HEK293 (cell line): Measurements from ENCODE around the gene PRSS58.

Source experiments
- CTCF ChIA-PET: fragments of 350-600 bp; formaldehyde crosslinking; extraction: SDS; loops from one replicate; lab custom pipeline; 2021; ENCODE audit warnings: antibody characterized with exemption; lab: Yijun Ruan, JAX
- POLR2A ChIA-PET: fragments of 300-600 bp; formaldehyde crosslinking; extraction: SDS; loops from one replicate; lab custom pipeline; 2020; ENCODE audit warnings: antibody characterized with exemption, inconsistent platforms; lab: Yijun Ruan, JAX
- H3K27ac ChIP-seq: fragments of 200-500 bp; sonication (Bioruptor generic); 2 replicates; pipeline ENCODE4 v1.5.1; 2014; ENCODE audit warnings: low read depth, low read length, control low read depth, inconsistent platforms; ENCODE audit errors: extremely low read depth
- H3K36me3 ChIP-seq, 2 experiments: fragments of 200-500 bp in 1 of 2; sonication (Bioruptor generic) in 1 of 2; 1 replicate in 1 of 2; 2 replicates in 1 of 2; pipeline ENCODE4 v1.5.1; 2014 to 2017; ENCODE audit warnings: inconsistent platforms in 2 of 2, low read length in 2 of 2; ENCODE audit not compliant: control insufficient read depth in 2 of 2, insufficient read depth in 1 of 2
- H3K4me1 ChIP-seq: fragments of 200-500 bp; sonication (Bioruptor generic); 2 replicates; pipeline ENCODE4 v1.5.1; 2014; ENCODE audit warnings: mild to moderate bottlenecking, low read length, inconsistent platforms; ENCODE audit not compliant: control insufficient read depth, insufficient read depth
- H3K4me3 ChIP-seq: 2 replicates; pipeline ENCODE4 v1.5.1; 2011; ENCODE audit warnings: low read depth, mild to moderate bottlenecking, control low read depth, low read length, moderate library complexity
- H3K9me3 ChIP-seq: fragments of 200-500 bp; sonication (Bioruptor generic); 2 replicates; pipeline ENCODE4 v1.5.1; 2014; ENCODE audit warnings: low read depth, low read length, inconsistent platforms; ENCODE audit not compliant: control insufficient read depth, insufficient read depth
- KLF8 ChIP-seq: fragments of 450-650 bp; formaldehyde crosslinking; IDR thresholded peaks from 2 replicates; pipeline ENCODE4 v1.5.1; 2016; ENCODE audit warnings: missing biosample characterization, missing genetic modification characterization
- SALL2 ChIP-seq: fragments of 450-650 bp; formaldehyde crosslinking; IDR thresholded peaks from 2 replicates; pipeline ENCODE4 v1.5.0; 2017; ENCODE audit warnings: missing biosample characterization, mild to moderate bottlenecking, missing genetic modification characterization, borderline replicate concordance
- SCRT2 ChIP-seq: fragments of 450-650 bp; formaldehyde crosslinking; IDR thresholded peaks from 2 replicates; pipeline ENCODE4 v1.5.1; 2016; ENCODE audit warnings: missing biosample characterization, missing genetic modification characterization
- SP7 ChIP-seq: fragments of 450-650 bp; formaldehyde crosslinking; IDR thresholded peaks from 2 replicates; pipeline ENCODE4 v1.5.1; 2016; ENCODE audit warnings: missing biosample characterization, missing genetic modification characterization
- ZNF114 ChIP-seq: fragments of 450-650 bp; formaldehyde crosslinking; IDR thresholded peaks from 2 replicates; pipeline ENCODE4 v1.5.0; 2017; ENCODE audit warnings: missing biosample characterization, missing genetic modification characterization
- ZNF121 ChIP-seq: fragments of 450-650 bp; formaldehyde crosslinking; IDR thresholded peaks from 2 replicates; pipeline ENCODE4 v1.5.1; 2016; ENCODE audit warnings: missing biosample characterization, missing genetic modification characterization
- ZNF140 ChIP-seq: fragments of 450-650 bp; formaldehyde crosslinking; IDR thresholded peaks from 2 replicates; pipeline ENCODE4 v1.5.1; 2016; ENCODE audit warnings: missing biosample characterization, missing genetic modification characterization
- ZNF202 ChIP-seq: fragments of 450-650 bp; formaldehyde crosslinking; IDR thresholded peaks from 2 replicates; pipeline ENCODE4 v1.5.1; 2016; ENCODE audit warnings: missing biosample characterization, missing genetic modification characterization, borderline replicate concordance
- ZNF223 ChIP-seq: fragments of 450-650 bp; formaldehyde crosslinking; IDR thresholded peaks from 2 replicates; pipeline ENCODE4 v1.5.1; 2016; ENCODE audit warnings: missing biosample characterization, missing genetic modification characterization
- ZNF248 ChIP-seq: fragments of 450-650 bp; formaldehyde crosslinking; IDR thresholded peaks from 2 replicates; pipeline ENCODE4 v1.5.1; 2017; ENCODE audit warnings: missing biosample characterization, missing genetic modification characterization
- ZNF555 ChIP-seq: fragments of 450-650 bp; formaldehyde crosslinking; conservative IDR thresholded peaks from 2 replicates; pipeline ENCODE4 v1.5.1; 2017; ENCODE audit warnings: missing biosample characterization, mild to moderate bottlenecking, missing genetic modification characterization, inconsistent platforms
- ZNF624 ChIP-seq: fragments of 450-650 bp; formaldehyde crosslinking; IDR thresholded peaks from 2 replicates; pipeline ENCODE4 v1.5.1; 2017; ENCODE audit warnings: missing biosample characterization, missing genetic modification characterization
- ZXDB ChIP-seq: fragments of 450-650 bp; formaldehyde crosslinking; IDR thresholded peaks from 2 replicates; pipeline ENCODE4 v1.5.1; 2016; ENCODE audit warnings: missing biosample characterization, missing genetic modification characterization
- TF ChIP-seq, protein P1 (sequence below): fragments of 450-650 bp; formaldehyde crosslinking; IDR thresholded peaks from 2 replicates; pipeline ENCODE4 v1.5.1; 2016; ENCODE audit warnings: missing biosample characterization, missing genetic modification characterization
- TF ChIP-seq, protein P2 (sequence below): fragments of 450-650 bp; formaldehyde crosslinking; IDR thresholded peaks from 2 replicates; pipeline ENCODE4 v1.5.1; 2016; ENCODE audit warnings: missing biosample characterization, missing genetic modification characterization
- TF ChIP-seq, protein P3 (sequence below): fragments of 450-650 bp; formaldehyde crosslinking; IDR thresholded peaks from 2 replicates; pipeline ENCODE4 v1.5.1; 2016; ENCODE audit warnings: missing biosample characterization, missing genetic modification characterization, low read depth
- TF ChIP-seq, protein P4 (sequence below): fragments of 450-650 bp; formaldehyde crosslinking; IDR thresholded peaks from 2 replicates; pipeline ENCODE4 v1.5.1; 2016; ENCODE audit warnings: missing biosample characterization, missing genetic modification characterization

Gene PRSS58

GRCh38 chr7:142299237-142299781, 41.5 kb upstream of the PRSS58 start (continued):
- no peak for TF ChIP-seq SALL2 (tag by site-specific recombination)
- no peak for TF ChIP-seq ZNF248 (tag by site-specific recombination)
- TF ChIP-seq, protein P1, sequence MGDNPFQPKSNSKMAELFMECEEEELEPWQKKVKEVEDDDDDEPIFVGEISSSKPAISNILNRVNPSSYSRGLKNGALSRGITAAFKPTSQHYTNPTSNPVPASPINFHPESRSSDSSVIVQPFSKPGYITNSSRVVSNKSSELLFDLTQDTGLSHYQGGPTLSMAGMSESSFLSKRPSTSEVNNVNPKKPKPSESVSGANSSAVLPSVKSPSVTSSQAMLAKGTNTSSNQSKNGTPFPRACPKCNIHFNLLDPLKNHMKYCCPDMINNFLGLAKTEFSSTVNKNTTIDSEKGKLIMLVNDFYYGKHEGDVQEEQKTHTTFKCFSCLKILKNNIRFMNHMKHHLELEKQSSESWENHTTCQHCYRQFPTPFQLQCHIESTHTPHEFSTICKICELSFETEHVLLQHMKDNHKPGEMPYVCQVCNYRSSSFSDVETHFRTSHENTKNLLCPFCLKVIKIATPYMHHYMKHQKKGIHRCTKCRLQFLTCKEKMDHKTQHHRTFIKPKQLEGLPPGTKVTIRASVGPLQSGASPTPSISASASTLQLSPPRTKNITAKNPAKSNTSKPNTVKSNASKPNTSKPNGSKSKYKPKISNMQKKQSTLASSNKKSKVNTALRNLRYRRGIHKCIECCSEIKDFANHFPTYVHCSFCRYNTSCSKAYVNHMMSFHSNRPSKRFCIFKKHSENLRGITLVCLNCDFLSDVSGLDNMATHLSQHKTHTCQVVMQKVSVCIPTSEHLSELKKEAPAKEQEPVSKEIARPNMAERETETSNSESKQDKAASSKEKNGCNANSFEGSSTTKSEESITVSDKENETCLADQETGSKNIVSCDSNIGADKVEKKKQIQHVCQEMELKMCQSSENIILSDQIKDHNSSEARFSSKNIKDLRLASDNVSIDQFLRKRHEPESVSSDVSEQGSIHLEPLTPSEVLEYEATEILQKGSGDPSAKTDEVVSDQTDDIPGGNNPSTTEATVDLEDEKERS (tag by site-specific recombination), result no peak
- no peak for TF ChIP-seq SP7 (tag by site-specific recombination)
- TF ChIP-seq ZNF140 (tag by site-specific recombination), result no peak
- no peak for TF ChIP-seq KLF8 (tag by site-specific recombination)
- TF ChIP-seq ZNF624 (tag by site-specific recombination), result no peak
- TF ChIP-seq SCRT2, result no peak
- TF ChIP-seq, protein P2, sequence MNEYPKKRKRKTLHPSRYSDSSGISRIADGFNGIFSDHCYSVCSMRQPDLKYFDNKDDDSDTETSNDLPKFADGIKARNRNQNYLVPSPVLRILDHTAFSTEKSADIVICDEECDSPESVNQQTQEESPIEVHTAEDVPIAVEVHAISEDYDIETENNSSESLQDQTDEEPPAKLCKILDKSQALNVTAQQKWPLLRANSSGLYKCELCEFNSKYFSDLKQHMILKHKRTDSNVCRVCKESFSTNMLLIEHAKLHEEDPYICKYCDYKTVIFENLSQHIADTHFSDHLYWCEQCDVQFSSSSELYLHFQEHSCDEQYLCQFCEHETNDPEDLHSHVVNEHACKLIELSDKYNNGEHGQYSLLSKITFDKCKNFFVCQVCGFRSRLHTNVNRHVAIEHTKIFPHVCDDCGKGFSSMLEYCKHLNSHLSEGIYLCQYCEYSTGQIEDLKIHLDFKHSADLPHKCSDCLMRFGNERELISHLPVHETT (tag by site-specific recombination), result no peak
- TF ChIP-seq ZNF202 (tag by site-specific recombination), result no peak
- TF ChIP-seq ZNF223 (tag by site-specific recombination), result no peak

DNA sequence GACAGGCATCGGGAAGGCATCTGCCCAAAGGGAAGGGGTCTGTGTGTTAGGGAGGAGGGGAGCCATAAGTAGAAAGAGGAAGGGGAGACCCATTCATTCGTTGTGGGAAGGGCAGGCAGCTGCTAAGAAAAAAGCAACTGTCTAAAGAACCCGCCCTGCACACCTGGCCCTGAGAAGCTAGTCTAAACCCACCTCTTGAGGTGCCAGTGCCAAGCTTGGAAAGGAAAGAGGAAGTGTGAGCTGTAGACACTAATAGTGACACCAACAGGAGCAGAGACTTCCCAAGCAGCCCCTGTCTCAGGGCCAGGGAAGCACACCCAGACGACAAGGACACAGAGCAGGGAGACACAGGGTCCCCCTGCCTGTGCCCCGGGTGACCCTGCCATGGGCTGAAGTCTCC, 40.8 kb upstream of the PRSS58 start:
- Histone ChIP-seq H3K9me3 (no peaks in the 10 kb centered on the region), H3K36me3 (no peaks in the 10 kb centered on the region), H3K4me3 (no peak overlapping the region), H3K4me1 (no peaks in the 10 kb centered on the region), H3K27ac (no peak overlapping the region)
- TF ChIP-seq ZNF555 (tag by site-specific recombination), result no peak
- TF ChIP-seq ZNF121 (tag by site-specific recombination), result no peak
- TF ChIP-seq, protein P3, sequence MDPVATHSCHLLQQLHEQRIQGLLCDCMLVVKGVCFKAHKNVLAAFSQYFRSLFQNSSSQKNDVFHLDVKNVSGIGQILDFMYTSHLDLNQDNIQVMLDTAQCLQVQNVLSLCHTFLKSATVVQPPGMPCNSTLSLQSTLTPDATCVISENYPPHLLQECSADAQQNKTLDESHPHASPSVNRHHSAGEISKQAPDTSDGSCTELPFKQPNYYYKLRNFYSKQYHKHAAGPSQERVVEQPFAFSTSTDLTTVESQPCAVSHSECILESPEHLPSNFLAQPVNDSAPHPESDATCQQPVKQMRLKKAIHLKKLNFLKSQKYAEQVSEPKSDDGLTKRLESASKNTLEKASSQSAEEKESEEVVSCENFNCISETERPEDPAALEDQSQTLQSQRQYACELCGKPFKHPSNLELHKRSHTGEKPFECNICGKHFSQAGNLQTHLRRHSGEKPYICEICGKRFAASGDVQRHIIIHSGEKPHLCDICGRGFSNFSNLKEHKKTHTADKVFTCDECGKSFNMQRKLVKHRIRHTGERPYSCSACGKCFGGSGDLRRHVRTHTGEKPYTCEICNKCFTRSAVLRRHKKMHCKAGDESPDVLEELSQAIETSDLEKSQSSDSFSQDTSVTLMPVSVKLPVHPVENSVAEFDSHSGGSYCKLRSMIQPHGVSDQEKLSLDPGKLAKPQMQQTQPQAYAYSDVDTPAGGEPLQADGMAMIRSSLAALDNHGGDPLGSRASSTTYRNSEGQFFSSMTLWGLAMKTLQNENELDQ (tag by site-specific recombination), result no peak
- no peak for TF ChIP-seq ZNF114 (tag by site-specific recombination)
- no peak for TF ChIP-seq ZXDB (tag by site-specific recombination)
- TF ChIP-seq, protein P4, sequence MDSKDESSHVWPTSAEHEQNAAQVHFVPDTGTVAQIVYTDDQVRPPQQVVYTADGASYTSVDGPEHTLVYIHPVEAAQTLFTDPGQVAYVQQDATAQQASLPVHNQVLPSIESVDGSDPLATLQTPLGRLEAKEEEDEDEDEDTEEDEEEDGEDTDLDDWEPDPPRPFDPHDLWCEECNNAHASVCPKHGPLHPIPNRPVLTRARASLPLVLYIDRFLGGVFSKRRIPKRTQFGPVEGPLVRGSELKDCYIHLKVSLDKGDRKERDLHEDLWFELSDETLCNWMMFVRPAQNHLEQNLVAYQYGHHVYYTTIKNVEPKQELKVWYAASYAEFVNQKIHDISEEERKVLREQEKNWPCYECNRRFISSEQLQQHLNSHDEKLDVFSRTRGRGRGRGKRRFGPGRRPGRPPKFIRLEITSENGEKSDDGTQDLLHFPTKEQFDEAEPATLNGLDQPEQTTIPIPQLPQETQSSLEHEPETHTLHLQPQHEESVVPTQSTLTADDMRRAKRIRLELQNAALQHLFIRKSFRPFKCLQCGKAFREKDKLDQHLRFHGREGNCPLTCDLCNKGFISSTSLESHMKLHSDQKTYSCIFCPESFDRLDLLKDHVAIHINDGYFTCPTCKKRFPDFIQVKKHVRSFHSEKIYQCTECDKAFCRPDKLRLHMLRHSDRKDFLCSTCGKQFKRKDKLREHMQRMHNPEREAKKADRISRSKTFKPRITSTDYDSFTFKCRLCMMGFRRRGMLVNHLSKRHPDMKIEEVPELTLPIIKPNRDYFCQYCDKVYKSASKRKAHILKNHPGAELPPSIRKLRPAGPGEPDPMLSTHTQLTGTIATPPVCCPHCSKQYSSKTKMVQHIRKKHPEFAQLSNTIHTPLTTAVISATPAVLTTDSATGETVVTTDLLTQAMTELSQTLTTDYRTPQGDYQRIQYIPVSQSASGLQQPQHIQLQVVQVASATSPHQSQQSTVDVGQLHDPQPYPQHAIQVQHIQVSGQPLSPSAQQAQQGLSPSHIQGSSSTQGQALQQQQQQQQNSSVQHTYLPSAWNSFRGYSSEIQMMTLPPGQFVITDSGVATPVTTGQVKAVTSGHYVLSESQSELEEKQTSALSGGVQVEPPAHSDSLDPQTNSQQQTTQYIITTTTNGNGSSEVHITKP, result no peak
- ChIA-PET POLR2A (no interaction called here), CTCF (interaction anchor here (0.7 to 3.3 kb wide), 10 partner anchors 10 to 323 kb away, joined by 3 to 16 read pairs (median 4); no protein-coding TSS in a partner anchor)
